ENCODE measurements around the gene RCSD1.

Gene RCSD1

DNA sequence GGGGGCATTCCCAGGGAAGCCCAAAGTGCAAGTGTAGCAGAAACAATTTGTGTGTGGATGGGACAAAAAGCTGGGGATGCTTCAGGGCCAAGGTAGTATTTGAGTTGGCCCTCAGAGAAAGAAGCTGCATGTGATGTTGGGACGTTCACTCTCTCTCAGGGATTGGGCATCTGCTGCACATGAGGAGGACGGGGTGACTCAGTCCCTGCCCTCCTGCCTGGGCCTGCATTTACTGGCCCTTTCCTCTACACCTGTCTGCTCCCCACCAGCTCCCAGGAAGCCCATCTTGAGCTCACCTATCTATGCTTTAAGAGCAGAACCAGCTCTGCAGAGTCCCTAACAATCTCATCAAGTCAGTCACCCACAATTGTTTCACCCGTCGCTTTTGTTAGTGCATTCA lies 68.3 kb downstream of the RCSD1 start:
- in situ Hi-C loops (cut with HindIII; ENCODE audit: low pct_ligation_motif_present, low sequenced_read_pairs), result no loop called here
- no peak overlapping the region for H3K27ac ChIP-seq
- TF ChIP-seq, protein P1, sequence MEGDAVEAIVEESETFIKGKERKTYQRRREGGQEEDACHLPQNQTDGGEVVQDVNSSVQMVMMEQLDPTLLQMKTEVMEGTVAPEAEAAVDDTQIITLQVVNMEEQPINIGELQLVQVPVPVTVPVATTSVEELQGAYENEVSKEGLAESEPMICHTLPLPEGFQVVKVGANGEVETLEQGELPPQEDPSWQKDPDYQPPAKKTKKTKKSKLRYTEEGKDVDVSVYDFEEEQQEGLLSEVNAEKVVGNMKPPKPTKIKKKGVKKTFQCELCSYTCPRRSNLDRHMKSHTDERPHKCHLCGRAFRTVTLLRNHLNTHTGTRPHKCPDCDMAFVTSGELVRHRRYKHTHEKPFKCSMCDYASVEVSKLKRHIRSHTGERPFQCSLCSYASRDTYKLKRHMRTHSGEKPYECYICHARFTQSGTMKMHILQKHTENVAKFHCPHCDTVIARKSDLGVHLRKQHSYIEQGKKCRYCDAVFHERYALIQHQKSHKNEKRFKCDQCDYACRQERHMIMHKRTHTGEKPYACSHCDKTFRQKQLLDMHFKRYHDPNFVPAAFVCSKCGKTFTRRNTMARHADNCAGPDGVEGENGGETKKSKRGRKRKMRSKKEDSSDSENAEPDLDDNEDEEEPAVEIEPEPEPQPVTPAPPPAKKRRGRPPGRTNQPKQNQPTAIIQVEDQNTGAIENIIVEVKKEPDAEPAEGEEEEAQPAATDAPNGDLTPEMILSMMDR (IDR thresholded peaks at IDR 0.05; ENCODE audit: low read depth, low read length, missing control alignments), result no peak
- H3K4me3 ChIP-seq (ENCODE audit: low read depth, low read length), result no peak overlapping the region
- no peaks in the 10 kb centered on the region for H3K36me3 ChIP-seq (replicated peaks)
- no peak for DNase-seq
- H3K27me3 ChIP-seq (replicated peaks), result no peaks in the 10 kb centered on the region

DNA sequence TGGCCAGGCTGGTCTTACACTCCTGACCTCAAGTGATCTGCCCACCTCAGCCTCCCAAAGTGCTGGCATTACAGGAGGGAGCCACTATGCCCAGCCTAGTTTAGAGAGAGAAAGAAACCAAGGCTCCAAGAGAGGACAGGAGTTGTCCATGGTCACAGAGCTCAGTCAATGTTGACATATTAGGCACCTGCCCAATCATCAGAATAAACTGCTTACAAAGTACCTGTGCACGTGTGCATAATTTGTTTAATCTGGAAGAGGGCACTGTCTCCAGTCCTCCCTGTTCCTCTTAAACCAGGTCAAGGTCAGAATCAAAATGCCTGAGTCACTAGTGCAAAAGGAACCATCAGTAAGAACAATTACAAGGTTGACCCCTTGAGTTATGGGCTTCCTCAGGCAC lies 71.5 kb downstream of the RCSD1 start:
- DNase-seq, result no peak
- no peak overlapping the region for H3K27ac ChIP-seq
- H3K36me3 ChIP-seq (replicated peaks), result no peaks in the 10 kb centered on the region
- in situ Hi-C loops (cut with HindIII; ENCODE audit: low pct_ligation_motif_present, low sequenced_read_pairs), result no loop called here
- TF ChIP-seq, protein P1 (IDR thresholded peaks at IDR 0.05; ENCODE audit: low read depth, low read length, missing control alignments), result no peak
- H3K4me3 ChIP-seq (ENCODE audit: low read depth, low read length), result no peak overlapping the region
- H3K27me3 ChIP-seq (replicated peaks), result no peaks in the 10 kb centered on the region

DNA sequence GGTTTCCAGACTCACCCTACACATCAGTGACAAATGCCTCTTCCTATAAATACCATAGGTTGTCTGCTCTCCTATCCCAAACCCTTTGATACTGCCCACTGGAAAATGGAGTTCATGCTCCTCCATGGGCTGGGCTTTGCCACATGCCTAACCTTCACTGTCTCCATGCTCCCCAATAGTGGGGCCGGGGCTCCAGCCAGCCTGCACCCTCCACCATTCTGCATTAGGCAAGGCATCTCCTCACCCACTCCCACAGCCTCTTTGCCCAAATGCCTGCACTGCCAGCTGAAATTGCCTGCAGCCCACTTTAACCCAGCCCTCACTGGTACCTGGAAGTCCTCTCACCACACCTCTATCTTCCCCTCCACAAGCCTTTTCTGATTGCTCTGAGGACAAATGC lies 73.5 kb downstream of the RCSD1 start:
- H3K27me3 ChIP-seq (replicated peaks), result no peaks in the 10 kb centered on the region
- H3K4me3 ChIP-seq (ENCODE audit: low read depth, low read length), result no peak overlapping the region
- no peak for DNase-seq
- no peaks in the 10 kb centered on the region for H3K36me3 ChIP-seq (replicated peaks)
- in situ Hi-C loops (cut with HindIII; ENCODE audit: low pct_ligation_motif_present, low sequenced_read_pairs), result no loop called here
- H3K27ac ChIP-seq, result no peak overlapping the region
- TF ChIP-seq, protein P1 (IDR thresholded peaks at IDR 0.05; ENCODE audit: low read depth, low read length, missing control alignments), result no peak

DNA sequence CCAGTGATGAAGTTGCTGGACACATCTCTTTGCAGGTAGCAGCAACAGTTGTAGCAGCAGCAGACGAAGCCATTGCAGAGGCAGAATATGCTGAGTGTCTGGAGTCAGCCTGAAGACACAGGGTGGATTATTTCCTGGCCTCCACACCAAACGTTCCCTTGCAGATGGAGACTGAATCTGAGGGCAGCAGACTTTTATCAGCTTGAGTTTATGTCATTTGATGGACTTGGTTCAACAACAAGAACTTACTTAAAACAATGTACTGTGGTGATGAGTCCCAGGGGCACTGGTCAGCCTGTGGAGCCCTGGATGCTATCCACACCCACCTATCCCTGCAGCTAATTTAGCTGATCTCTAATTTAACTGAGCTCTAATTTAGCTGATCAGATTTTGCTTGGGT lies 74.7 kb downstream of the RCSD1 start:
- Histone ChIP-seq H3K36me3 (replicated peaks) (no peaks in the 10 kb centered on the region), H3K27ac (no peak overlapping the region), H3K4me3 (ENCODE audit: low read depth, low read length) (no peak overlapping the region), H3K27me3 (replicated peaks) (no peaks in the 10 kb centered on the region)
- in situ Hi-C loops (cut with HindIII; ENCODE audit: low pct_ligation_motif_present, low sequenced_read_pairs), result no loop called here
- TF ChIP-seq, protein P1 (IDR thresholded peaks at IDR 0.05; ENCODE audit: low read depth, low read length, missing control alignments), result no peak
- no peak for DNase-seq

DNA sequence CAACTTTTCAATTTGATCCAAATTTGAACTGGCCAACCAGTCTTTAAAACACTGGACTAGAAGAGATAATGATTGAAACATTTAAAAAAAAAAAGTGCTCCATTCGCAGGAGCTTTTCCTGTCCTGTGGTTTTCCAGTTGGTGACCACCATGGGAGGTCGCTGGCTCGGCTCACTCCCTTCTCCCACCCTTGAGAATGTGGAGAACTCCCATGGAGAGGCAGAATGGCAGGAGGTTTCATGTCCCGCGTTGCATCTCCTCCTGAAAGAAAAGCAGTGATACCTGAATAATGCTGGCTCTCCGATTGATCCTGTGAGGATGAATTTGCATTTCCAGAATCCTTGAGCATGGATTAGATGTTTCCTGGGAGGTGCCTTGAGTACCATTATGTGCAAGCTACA lies 75.2 kb downstream of the RCSD1 start:
- Histone ChIP-seq H3K36me3 (replicated peaks) (no peaks in the 10 kb centered on the region), H3K4me3 (ENCODE audit: low read depth, low read length) (no peak overlapping the region), H3K27ac (no peak overlapping the region), H3K27me3 (replicated peaks) (no peaks in the 10 kb centered on the region)
- no peak for DNase-seq
- TF ChIP-seq, protein P1 (IDR thresholded peaks at IDR 0.05; ENCODE audit: low read depth, low read length, missing control alignments), result no peak
- in situ Hi-C loops (cut with HindIII; ENCODE audit: low pct_ligation_motif_present, low sequenced_read_pairs), result no loop called here

DNA sequence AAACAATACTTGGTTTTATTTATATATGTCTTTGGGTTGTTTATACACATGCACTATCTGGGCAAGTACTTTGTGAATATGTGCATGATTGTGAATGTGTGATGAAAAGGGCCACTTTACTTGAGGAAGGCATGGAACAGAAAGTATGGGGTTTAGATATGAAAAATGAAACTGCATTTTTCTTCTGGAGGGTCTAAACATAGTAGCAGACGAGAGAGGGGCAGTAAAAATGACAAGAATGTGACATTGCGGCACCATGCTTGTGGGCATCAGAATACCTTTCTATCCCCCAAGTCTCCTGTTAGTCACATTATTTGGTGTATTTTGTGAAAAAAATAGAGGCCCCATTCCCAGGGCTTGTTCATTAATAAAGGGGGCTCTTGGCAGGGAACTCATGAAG lies 76.3 kb downstream of the RCSD1 start:
- Histone ChIP-seq H3K27ac (no peak overlapping the region), H3K27me3 (replicated peaks) (no peaks in the 10 kb centered on the region), H3K4me3 (ENCODE audit: low read depth, low read length) (no peak overlapping the region), H3K36me3 (replicated peaks) (no peaks in the 10 kb centered on the region)
- no peak for DNase-seq
- in situ Hi-C loops (cut with HindIII; ENCODE audit: low pct_ligation_motif_present, low sequenced_read_pairs), result no loop called here
- TF ChIP-seq, protein P1 (IDR thresholded peaks at IDR 0.05; ENCODE audit: low read depth, low read length, missing control alignments), result no peak
